KMS-11 (cell line): ENCODE results near the gene COLEC12.

Experiments
- H2AFZ ChIP-seq: fragments of 200-600 bp; sonication (generic); 2 replicates; pipeline ENCODE4 v1.6.1; 2016; ENCODE audit warnings: antibody characterized with exemption, mixed run types, low read depth
- H3K27ac ChIP-seq: fragments of 200-600 bp; sonication (generic); 2 replicates; pipeline ENCODE4 v1.6.1; 2016; ENCODE audit warnings: mild to moderate bottlenecking, mixed run types
- H3K27me3 ChIP-seq: fragments of 200-600 bp; sonication (generic); 2 replicates; pipeline ENCODE4 v1.6.1; 2017; ENCODE audit warnings: mild to moderate bottlenecking, low read depth, mixed run types, moderate library complexity; ENCODE audit not compliant: insufficient read depth
- H3K36me3 ChIP-seq: fragments of 200-600 bp; sonication (generic); 2 replicates; pipeline ENCODE4 v1.6.1; 2017; ENCODE audit warnings: mild to moderate bottlenecking, mixed run types; ENCODE audit not compliant: insufficient read depth
- H3K4me1 ChIP-seq: fragments of 200-600 bp; sonication (generic); 2 replicates; pipeline ENCODE4 v1.6.1; 2016; ENCODE audit warnings: mild to moderate bottlenecking, low read depth, mixed run types; ENCODE audit not compliant: poor library complexity, severe bottlenecking
- H3K4me2 ChIP-seq: fragments of 200-600 bp; sonication (generic); 2 replicates; pipeline ENCODE4 v1.7.0; 2016; ENCODE audit warnings: mild to moderate bottlenecking, mixed run types
- H3K4me3 ChIP-seq: fragments of 200-600 bp; sonication (generic); IDR thresholded peaks from 2 replicates; pipeline ENCODE4 v1.6.1; 2017; ENCODE audit warnings: low read depth, low read length, mixed read lengths; ENCODE audit not compliant: insufficient read depth
- H3K79me2 ChIP-seq: fragments of 200-600 bp; sonication (generic); 2 replicates; pipeline ENCODE4 v1.6.1; 2016; ENCODE audit warnings: low read depth, mixed run types; ENCODE audit not compliant: insufficient read depth
- H3K9ac ChIP-seq: fragments of 200-600 bp; sonication (generic); 2 replicates; pipeline ENCODE4 v1.6.1; 2016; ENCODE audit warnings: mild to moderate bottlenecking, mixed run types
- H4K20me1 ChIP-seq: fragments of 200-600 bp; sonication (generic); 2 replicates; pipeline ENCODE4 v1.6.1; 2016; ENCODE audit warnings: mild to moderate bottlenecking, mixed run types; ENCODE audit not compliant: insufficient read depth
- CTCF ChIP-seq: fragments of 200-600 bp; sonication (generic); conservative IDR thresholded peaks from 2 replicates; pipeline ENCODE4 v1.6.1; 2017; ENCODE audit warnings: low read depth, mild to moderate bottlenecking, antibody characterized with exemption, low read length, moderate library complexity, mixed read lengths

Gene COLEC12

DNA sequence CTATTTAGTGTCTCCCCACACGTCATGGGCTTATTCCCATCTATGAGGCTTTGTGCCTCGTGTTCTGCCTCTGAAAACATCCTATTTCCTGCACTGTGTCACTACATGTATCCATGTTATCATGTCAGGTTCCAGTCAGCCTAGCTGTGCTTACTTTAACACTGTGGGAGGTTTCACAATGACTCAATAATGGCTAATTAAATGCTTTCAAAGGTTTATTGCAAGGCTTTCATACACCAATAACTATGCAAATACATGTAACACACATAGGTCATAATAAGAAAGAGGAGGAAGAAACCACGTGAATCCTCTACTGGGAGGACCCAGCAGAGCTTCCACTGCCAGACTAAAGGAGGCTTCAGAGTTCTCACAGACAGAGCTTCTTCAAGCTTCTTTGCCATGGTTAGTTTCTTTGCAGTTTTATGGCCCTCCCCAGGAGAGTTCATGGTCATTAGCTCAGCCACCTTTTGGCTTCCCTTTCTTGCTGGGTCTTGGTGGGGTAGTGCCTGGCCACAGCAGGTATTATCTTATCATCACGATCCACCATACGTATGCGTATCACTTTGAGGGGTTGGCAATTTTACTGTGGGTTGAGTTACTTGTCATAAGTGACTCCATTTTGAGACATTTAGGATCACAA, 5.1 kb upstream of the COLEC12 start:
- H2AFZ ChIP-seq = no peak overlapping the region; the same call in 1 of the 2 replicates
- TF ChIP-seq CTCF = no peak
- H3K9ac ChIP-seq = no peak overlapping the region
- H3K27me3 ChIP-seq = no peaks in the 10 kb centered on the region
- H3K4me2 ChIP-seq = no peak overlapping the region
- no peak overlapping the region for H3K4me3 ChIP-seq
- no peaks in the 10 kb centered on the region for H3K4me1 ChIP-seq
- H3K36me3 ChIP-seq = no peaks in the 10 kb centered on the region
- no peaks in the 10 kb centered on the region for H3K79me2 ChIP-seq
- no peaks in the 10 kb centered on the region for H4K20me1 ChIP-seq
- no peak overlapping the region for H3K27ac ChIP-seq

DNA sequence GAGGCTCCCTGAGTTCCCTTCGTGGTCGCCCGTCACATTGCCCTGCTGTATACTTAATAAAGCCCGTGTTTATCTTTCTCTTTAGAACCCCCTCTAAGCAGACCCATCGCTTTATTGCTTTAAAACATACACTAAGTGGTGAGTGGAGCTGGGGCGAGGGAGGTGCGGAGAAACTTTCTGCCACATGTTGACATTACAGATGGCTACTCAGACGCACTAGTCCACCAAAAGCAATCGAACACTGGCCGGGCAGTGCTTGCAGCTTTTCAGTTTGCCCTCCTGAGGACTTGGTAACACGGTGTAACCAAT, 859 bp upstream of the COLEC12 start:
- no peaks in the 10 kb centered on the region for H3K4me1 ChIP-seq
- no peaks in the 10 kb centered on the region for H3K79me2 ChIP-seq
- H3K9ac ChIP-seq = no peak overlapping the region
- no peaks in the 10 kb centered on the region for H4K20me1 ChIP-seq
- H2AFZ ChIP-seq = no peak overlapping the region
- no peak overlapping the region for H3K4me3 ChIP-seq
- H3K4me2 ChIP-seq = no peak overlapping the region
- no peaks in the 10 kb centered on the region for H3K27me3 ChIP-seq
- H3K36me3 ChIP-seq = no peaks in the 10 kb centered on the region
- TF ChIP-seq CTCF = no peak
- no peak overlapping the region for H3K27ac ChIP-seq

GRCh38 chr18:499776-500631, 497 bp downstream of the COLEC12 start:
- no peaks in the 10 kb centered on the region for H4K20me1 ChIP-seq
- no peak overlapping the region for H3K4me3 ChIP-seq
- H3K27ac ChIP-seq = no peak overlapping the region
- no peaks in the 10 kb centered on the region for H3K27me3 ChIP-seq
- H3K4me1 ChIP-seq = no peaks in the 10 kb centered on the region
- no peak overlapping the region for H2AFZ ChIP-seq
- TF ChIP-seq CTCF = no peak
- H3K79me2 ChIP-seq = no peaks in the 10 kb centered on the region
- H3K4me2 ChIP-seq = no peak overlapping the region
- no peak overlapping the region for H3K9ac ChIP-seq
- no peaks in the 10 kb centered on the region for H3K36me3 ChIP-seq

DNA sequence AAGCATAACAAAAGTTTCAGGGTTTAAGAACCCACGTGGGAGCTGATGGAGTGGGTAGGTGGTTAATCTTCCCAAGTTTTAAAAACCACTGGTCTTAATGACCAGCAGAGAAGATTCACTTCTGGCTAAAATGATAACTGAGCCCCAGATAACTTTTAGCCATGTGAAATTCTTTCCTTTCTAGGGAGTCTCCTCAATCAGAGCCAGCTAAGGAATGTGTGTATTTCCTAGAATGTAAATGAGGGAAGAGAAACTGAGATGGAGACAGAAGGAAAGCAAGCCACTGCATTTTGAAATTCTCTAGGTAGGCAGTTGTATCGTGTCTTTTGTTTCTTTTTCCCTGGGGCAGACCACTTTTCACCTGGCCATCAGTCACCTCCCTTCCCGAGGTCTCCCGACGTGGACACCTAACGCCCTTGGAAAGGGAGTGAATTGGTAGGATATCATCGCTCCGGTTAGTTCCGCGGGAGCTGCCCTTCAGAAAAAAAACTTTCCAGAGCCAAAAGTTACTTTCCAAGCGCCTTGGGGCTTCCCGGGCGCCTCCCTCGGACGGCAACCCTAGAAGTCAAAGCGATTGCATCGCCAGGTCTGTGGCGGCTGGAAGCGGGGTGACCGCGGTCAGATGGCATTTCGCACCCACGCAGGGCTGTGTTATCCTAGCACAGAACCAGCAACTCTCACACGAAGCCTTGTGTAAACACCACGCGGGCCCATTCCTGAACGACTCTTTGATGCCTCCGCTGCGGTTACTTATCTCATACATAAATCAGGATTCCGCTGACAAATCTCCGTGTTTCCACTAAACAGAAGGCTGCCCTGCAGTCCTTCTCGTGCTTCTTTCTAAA, 1.3 kb downstream of the COLEC12 start:
- H3K4me1 ChIP-seq = peaks cover 3% of the 10 kb centered on the region
- H3K27me3 ChIP-seq = no peaks in the 10 kb centered on the region
- no peaks in the 10 kb centered on the region for H3K36me3 ChIP-seq
- H2AFZ ChIP-seq = no peak overlapping the region
- H3K4me2 ChIP-seq = no peak overlapping the region
- H3K79me2 ChIP-seq = no peaks in the 10 kb centered on the region
- TF ChIP-seq CTCF = no peak
- no peaks in the 10 kb centered on the region for H4K20me1 ChIP-seq
- no peak overlapping the region for H3K4me3 ChIP-seq
- no peak overlapping the region for H3K9ac ChIP-seq
- H3K27ac ChIP-seq = no peak overlapping the region
